GM11168 (cell line): ENCODE data around the gene NPR1.
"Not testable (repeated sequence)": the region's sequence is repeated elsewhere in the genome, so short reads cannot be mapped to it uniquely, and the experiment has no call there.

Experiments
- in situ Hi-C: fragments of 300-500 bp; cut with MboI; formaldehyde crosslinking; loops from one replicate; pipeline ENCODE4 v1.12.0; 2022; ENCODE audit warnings: low sequenced_read_pairs; ENCODE audit not compliant: unreplicated experiment

NPR1 gene

GRCh38 chr1:153711026-153711425 is 32.5 kb downstream of the NPR1 start:
- in situ Hi-C loops = no loop called here

DNA sequence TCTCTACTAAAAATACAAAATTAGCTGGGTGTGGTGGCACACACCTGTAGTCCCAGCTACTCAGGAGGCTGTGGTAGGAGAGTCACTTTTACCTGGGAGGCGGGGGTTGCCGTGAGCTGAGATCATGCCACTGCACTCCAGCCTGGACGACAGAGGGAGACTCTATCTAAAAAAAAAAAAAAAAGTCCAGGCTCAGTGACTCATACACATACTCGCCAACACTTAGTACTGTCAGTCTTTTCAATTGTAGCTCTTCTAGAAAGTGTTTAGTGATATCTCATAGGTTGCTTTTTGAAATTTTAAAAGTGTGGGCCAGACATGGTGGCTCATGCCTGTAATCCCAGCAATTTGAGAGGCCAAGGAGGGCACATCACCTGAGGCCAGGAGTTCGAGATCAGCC is 37.7 kb downstream of the NPR1 start:
- in situ Hi-C loops = not testable (repeated sequence)

- in situ Hi-C loops = no loop called here
These were observed 38.8 kb downstream of the NPR1 start for GRCh38 chr1:153717330-153717729.

DNA sequence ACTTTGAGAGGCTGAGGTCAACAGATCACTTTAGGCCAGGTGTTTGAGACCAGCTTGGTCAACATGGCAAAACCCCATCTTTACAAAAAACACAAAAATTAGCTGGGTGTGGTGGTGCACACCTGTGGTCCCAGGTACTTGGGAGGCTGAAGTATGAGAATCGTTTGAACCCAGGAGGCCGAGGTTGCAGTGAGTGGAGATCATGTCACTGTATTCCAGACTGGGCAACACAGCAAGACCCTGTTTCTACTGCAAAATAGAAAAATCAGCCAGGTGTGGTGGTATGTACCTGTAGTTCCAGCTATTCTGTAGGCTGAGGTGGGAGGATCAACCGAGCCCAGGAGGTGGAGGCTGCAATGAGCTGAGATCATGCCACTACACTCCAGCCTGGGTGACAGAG is 45.2 kb downstream of the NPR1 start:
- in situ Hi-C loops = no loop called here

- in situ Hi-C loops = not testable (repeated sequence)
These were observed 46.1 kb downstream of the NPR1 start for GRCh38 chr1:153724634-153725033.

DNA sequence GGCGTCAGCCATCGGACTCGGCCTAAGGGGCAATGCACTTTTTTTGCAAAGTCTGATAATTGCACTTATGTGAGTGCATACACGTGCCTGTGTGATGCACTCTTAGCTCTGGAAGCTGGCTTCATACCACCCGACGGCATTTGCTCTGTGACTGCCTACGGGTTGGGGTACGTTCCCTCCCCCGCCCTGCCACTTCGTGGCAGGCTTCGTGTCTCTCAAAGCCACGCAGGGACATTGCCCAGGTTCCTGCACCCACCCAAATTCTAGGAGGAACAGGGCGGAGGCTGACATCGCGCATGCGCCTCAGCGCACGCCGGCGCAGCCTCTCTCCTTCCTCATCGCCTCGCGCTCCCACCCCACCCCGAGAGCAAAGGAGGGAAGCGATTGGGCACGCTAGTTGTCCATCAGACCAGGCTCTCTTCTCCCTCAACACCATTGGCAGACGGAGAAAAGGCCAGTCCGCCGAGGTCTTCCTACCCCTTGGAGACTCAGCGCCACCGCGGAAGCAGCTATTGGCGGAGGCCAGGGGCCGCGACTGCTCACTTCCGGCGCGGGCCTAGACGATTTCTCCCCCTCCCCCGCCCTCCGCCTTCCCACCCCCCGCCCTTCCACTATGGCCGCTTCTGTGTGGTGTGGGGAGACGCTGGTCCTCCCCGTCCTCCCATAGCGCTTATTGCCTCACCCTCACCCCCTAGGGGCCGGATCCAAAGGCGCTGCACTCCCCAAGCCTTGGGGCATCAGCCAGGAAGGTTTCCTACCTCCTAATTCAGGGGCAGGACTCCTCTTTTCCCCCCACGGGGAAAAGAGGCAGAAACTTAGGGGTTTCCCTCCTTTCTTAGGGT is 49.2 kb downstream of the NPR1 start, which contains the start of gene INTS3:
TSS of gene INTS3 (plus strand) at position 588 of the 842 bp plus-strand sequence. CDS start 585 bp downstream, outside the sequence.
- in situ Hi-C loops = no loop called here

DNA sequence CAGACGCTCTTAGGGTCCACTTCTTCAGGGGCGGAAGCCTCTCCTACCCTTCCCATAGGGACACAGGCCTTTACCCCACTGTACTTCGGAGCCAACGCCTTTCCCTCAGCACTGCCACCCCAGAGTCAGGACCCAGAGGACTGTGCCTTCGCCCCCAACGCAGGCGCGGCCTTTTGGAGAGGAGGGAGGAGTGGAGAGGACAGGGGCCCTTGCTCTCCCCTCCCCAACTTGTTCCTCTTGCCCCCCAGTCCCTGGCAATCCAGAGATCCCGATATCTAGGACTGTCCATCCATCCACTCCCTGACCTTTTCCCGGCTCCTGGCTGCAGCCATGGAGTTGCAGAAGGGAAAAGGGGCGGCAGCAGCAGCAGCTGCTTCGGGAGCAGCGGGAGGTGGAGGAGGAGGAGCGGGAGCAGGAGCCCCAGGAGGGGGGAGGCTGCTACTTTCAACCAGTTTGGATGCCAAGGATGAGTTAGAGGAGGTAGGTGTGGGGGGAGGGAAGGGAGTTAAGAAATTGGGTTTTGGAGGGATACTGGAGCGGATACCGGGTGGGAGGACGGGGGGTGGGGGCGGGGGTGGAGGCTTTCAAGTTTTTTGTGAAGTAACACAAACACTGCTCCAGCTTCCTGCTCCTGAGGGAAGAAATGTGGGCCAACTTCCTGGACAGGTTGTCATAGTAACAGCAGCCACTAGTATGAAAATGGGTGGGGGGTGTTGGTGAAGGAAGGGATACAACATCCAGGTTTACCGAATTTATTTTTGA is 50.0 kb downstream of the NPR1 start:
- in situ Hi-C loops = no loop called here

DNA sequence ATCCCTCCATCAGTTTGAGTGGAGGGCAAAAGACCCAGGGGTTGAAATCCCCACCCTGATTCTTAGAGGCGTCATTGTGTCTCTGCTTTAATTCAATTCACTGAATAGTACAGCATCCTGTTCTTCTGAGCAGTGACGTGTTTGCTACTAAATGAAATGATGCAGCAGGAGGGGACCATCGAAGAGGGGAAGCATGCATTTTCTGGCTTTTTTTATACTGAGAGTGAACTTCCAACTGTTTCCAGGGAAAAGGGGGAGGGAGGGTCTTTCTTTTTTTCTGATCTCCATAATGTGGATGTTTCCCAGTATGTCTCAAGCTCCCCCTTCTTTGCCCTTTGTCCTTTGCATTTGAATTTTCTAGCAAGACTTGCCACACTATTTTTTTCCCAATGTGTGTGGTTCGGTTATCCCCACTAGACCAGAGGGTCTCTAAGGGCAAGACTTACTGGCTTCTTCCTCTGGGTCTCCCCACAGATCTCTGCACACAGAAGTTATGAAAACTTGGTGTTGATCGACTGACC is 52.0 kb downstream of the NPR1 start:
- in situ Hi-C loops = no loop called here

GRCh38 chr1:153733970-153734369 is 55.5 kb downstream of the NPR1 start:
- in situ Hi-C loops = no loop called here

GRCh38 chr1:153734396-153735089 is 56.1 kb downstream of the NPR1 start:
- in situ Hi-C loops = no loop called here

DNA sequence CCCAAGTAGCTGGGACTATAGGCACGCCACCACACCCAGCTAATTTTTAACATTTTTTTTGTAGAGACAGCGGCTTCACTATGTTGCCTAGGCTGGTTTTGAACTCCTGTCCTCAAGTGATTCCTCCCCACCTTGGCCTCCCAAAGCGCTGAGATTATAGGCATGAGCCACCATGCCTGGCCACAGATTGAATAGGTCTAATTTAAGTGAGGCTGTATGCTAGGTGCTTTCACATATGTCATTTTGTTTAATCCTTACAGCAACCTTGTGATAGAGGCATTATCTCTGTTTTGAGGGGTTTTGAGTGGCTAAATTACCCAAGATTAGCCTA is 56.6 kb downstream of the NPR1 start:
- in situ Hi-C loops = no loop called here

DNA sequence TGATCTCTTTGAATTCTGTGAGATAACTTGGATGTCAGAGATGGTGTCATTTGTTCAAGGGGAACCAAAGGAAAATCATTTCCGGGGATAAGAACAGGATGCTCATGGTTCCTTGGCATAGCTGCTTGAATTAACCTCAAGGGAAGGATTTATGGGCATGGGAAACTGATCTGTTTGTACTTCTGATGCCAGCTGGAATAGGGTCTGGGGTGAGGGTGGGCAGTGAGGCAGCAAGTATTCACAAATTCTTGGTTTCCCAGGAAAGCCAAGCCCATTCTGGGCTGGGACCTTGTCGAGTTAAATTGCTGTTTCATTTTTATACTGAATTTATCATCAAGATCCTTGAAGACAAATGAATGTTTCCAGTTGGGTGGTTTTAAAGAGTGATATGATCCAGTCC is 63.5 kb downstream of the NPR1 start:
- in situ Hi-C loops = loop anchor here (10.0 kb wide), 1 partner anchor 67 kb away; the partner anchor contains the start of genes ILF2 and NPR1

DNA sequence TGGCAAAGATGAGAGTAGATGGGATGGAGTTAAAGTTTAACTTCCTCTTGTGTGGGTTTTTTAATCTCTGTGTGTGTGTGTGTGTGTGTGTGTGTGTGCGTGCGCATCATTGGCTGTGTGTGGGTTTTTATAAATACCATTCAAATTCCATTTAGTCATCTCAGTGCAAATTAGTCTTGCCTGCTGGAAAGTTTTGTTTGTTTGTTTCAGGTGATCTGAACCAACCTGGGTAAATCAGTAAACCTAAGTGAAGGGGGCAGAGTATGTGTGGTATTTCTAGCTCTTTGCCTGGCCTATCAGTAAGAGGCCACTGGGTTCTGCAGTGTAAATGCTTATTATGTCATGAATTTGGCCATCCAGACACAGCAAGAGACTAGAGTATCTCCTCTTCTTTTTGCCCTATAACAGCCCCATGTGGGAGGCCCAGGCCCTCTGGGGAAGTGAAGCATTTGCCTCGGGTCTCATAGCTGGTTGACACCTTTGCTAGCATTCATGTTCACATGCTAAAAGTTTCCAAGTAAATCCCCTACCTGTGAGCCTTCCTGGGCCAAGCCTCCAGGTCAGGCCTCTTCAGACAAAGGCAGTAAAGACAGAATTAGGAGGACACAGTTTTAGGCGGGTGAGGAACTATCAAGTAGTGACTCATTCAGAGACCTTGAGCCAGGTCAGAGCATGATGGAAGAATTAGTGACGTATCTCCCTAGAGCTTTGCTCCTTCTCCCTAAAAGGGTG is 64.1 kb downstream of the NPR1 start:
- in situ Hi-C loops = loop anchor here (10.0 kb wide), 1 partner anchor 68 kb away; the partner anchor contains the start of genes ILF2 and NPR1
